Stimulated activated CD8-positive, alpha-beta memory T cell treated with anti-CD3 and anti-CD28 coated beads, Interleukin-15, amount 100 ng/mL, for 4 hours (primary cell): ENCODE data around the gene PLPP3.

Source experiments
- DNase-seq, 2 donors: peaks; one replicate each; pipeline ENCODE4 v3.0.0-alpha.2; 2020; ENCODE audit warnings: low read depth in 2 of 2

The PLPP3 gene

DNA sequence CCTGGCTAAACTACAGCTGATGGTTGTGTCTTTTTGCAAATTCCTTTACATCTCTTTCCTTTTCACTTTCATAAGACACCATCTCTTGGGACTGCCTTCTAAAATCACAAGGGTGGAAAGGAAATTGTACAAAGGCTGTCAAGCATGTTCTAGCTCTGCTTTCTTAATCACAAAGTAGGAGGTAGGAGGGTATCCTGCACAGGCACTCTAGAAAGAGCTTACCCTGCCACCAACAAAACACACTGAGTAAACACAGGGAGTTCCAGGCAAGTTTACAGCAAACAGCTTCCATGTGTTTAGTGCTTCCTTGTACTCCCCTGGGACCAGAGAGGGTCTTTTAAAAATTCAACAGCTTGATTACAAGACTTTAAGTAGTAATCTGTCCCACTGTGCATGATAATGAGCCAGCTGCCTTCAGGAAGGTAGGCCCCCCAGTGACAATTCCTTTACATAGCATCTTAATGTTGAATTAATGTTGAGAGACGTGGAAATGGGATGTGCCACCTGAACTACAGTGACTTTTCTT, 2.4 kb downstream of the PLPP3 start:
- DNase-seq = no peak

DNA sequence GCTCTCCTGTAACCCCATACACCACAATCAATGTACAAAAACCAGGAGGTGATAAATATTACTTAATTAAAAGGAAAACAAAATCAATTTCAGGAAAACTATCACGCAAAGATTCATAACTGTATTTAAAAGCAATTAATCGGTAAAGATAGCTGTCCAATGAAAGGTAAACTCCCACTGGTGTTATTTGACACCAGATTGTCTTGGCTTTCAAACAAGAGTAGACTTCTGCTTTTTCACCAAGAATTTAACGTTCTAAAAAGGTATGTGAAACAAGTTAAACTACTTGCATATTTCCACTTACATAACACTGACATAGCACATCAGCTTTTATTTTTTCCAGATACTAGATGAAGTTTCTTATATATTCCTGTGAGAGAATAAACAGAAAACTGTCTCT, 3.5 kb downstream of the PLPP3 start:
- no peak for DNase-seq

DNA sequence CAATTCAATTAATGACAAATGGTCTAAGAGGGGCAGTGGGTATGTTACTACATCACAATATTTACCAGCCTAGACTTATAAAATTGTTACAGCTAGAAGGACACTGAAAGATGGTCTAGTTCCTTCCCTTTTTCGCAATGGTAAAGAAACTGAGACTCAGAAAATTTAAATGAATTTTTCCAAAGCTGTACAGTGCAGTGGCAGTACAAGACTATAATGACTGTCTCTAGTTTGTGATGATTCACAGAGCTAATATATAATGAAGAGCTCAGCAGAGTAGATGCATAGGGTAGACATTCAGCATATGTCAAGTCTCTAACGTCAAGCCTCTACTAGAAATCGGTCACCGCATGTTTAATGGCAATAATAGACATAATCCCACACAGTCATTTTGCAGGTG, 4.6 kb downstream of the PLPP3 start:
- no peak for DNase-seq

GRCh38 chr1:56573311-56573710, 6.1 kb downstream of the PLPP3 start:
- no peak for DNase-seq

DNA sequence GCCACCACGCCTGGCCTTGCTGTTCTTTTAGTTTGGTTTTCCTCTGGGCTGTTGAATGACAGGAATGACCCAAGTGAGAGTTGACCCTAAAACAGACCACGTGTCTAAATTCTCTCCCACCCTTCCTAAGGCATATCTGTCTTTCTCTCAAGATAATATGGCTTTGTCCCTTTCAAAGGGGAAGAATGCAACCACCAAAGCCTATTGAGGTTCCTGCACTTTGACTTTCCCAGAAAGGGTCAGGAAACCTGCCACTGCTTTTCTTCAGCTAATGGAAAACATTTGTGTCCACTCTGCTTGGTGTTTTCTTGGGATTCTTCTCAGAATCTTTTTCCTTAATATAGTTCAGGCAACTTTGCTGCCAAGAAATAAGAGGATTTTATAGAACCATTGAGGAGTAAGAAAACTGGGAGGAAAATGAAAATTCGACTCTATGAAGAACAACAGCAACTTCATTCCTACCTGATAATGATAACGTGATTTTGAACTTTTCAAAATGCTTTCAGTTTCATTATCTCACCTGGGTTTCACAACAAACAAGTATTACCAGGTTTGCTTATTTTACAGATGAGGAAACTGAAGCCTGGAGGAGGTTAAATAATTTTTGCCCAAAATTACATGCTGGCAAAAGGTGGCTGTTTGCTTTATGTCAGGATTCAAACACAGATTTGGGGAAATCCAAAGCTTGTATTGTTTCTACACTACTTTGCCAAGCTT, 6.9 kb downstream of the PLPP3 start:
- no peak for DNase-seq

DNA sequence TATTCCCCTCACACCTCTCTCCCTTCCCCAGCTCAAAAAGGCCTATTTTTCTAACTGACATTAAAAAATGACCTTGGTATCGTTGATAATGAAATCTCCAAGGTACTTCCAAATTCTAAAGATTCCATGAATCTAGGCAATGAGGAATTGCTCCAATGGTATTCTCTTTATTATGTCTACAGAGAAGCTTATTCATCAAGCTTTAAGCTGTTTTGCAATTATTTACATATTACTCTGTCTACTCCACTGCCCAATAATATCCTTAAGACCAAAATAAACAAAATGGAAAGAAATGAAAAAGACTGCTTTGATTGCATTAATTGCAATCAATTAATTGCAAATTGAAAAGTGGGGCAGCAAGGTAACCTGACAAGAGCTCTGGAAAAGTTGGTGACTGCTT, 7.9 kb downstream of the PLPP3 start:
- DNase-seq = no peak

DNA sequence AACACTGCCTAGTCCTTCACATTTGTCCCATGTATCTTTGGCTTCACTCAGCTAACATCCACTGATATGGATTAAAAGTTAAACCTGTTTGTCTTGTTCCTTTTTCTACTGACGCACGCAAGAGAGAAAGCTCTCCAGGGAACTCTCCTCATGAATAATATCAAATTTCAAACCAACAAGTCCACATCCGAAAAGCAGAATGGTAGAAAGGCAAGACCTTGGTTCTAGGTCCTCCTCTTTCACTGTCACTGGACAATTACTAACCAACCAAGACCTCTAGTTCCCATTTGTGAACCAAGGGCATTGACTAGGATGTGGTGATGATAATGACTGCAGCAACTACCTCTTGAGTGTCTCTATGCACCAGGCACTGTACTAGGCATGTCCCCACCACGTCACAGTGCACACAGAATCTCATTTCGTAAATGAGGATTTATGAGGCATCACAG, 8.4 kb downstream of the PLPP3 start:
- no peak for DNase-seq

GRCh38 chr1:56569661-56570060, 9.7 kb downstream of the PLPP3 start:
- no peak for DNase-seq

GRCh38 chr1:56566994-56567393, 12.4 kb downstream of the PLPP3 start:
- no peak for DNase-seq

DNA sequence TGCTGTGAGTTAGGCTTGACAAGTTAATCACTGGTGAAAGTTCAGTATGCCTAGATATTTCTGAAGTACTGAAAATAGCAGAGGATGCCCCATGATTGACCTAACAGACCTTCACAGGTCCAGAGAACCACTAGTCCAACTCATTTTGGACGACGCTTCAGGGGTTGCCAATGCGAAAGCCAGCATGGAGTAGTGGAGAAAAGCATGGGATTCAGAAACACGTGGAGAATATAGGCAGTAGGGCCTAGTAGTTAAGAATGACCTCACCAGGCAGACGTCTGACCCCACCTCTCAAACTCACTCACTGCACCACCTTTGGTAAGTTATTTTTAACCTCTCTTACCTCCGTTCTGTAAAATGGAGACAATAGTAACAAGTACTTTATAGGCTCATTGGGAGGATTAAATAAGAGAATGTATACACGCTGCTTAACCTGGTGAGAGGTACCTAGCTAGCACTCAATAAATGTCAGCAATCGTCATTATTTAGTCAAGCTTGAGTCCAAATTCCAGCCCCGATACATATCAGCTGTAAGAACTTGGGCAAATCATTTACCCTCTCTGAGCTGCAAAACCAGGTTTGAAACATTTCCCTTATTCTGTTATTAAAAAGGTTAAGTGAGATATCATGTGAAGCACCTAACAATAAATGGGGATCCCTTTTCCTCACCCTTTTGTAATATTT, 13.2 kb downstream of the PLPP3 start:
- no peak for DNase-seq

DNA sequence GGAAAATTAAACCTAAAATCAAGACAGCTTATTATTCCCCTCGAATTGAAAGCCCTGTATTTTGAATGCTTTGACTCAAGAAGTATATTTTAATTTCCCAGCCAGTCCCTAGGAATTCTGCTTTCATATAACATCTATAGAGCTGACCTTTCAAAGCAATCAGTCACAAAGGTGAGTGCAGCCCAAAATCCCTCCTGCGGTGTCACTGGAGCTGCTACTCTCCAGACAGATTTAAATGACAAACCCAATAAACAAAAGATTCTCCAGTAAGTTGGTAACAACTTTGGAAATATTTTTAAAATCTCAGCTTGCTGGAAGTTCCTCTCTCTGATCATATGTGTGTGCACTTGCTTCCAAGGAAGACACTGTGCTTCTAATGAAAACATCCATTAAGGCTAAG, 14.7 kb downstream of the PLPP3 start:
- no peak for DNase-seq

GRCh38 chr1:56563568-56563967, 15.8 kb downstream of the PLPP3 start:
- DNase-seq = no peak

GRCh38 chr1:56562891-56563452, 16.4 kb downstream of the PLPP3 start:
- no peak for DNase-seq

DNA sequence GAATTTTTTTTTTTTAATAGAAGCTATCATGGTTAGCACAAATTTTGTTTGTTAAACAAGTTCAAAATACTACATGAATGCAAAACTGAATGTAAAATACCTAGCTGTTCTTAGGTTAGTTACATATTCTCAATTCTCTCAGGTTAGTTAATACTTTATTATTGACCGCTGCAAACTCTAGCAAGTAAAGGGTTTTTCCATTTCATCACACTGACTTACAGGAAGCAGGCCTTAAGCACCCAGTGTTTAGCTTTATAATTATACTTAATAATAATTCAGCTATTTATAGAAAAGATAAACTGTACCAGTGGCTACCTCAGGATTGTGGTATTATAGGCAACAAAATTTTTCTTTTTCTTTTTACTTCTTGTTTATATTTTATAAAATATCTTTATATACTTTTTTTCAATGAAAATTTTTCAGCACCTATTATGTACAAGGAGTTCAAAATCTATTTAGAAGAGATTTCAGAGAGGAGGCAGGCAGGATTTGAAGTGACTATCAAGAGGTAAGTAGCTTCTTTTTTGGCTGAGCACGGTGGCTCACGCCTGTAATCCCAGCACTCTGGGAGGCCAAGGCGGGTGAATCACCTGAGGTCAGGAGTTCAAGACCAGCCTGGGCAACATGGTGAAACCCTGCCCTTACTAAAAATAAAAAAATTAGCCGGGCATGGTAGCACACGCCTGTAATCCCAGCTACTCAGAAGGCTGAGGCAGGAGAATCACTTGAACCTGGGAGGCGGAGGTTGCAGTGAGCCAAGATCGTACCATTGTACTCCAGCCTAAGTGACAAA, 17.9 kb downstream of the PLPP3 start:
- DNase-seq = no peak

GRCh38 chr1:56557746-56558145, 21.6 kb downstream of the PLPP3 start:
- no peak for DNase-seq

DNA sequence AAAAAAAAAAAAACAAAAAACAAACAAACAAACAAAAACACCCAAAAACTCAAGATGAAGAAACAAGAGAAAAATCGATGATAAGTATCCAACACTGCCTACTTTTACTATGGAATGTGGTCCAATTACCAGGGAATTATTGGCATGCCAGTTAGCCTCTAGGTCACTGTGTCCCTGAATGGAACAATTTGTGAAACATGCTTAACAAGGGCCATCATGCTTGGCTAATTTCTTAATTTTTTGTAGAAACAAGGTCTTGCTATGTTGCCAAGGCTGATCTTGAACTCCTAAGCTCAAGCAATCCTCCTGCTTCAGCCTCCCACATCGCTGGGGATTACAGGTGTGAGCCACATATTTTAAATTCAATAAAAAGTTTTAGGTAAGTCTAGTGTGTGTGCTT, 23.9 kb downstream of the PLPP3 start:
- no peak for DNase-seq

GRCh38 chr1:56553046-56553445, 26.3 kb downstream of the PLPP3 start:
- no peak for DNase-seq

DNA sequence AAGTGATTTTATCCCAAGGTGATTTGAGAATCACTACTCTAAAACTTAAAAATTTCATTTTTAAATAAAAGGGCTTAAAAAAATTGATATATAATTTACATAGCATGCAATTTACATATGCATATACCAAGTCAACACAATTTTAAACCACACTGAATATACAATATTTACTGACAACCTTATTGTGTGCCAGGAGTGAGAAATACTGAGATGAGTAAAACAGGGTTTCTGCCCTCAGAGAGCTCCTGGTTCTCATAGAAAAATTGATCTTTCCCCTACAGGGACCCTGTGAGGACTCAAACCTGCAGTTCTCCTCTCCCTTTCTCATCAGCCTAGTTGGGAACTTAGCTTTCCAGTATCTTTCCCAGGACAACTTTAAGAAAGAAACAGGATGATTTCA, 27.0 kb downstream of the PLPP3 start:
- DNase-seq = no peak

GRCh38 chr1:56551691-56552090, 27.7 kb downstream of the PLPP3 start:
- no peak for DNase-seq

DNA sequence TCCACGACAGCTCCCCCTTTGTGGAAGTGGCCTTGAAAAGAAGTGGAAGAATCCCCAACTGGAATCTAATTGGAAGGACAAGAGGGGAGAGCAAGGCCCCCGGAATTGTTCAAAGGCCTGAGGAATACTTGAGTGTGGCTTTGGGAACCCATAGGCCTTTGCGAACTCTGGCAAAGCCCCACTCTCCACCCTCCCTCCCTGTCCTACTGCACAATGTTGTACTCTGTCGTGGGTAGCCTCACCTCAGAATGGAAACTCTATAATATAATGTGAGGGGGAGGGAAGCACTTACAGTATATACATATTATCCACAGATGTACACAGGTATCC, 28.5 kb downstream of the PLPP3 start:
- DNase-seq = no peak

- DNase-seq = no peak
These were observed 29.1 kb downstream of the PLPP3 start for GRCh38 chr1:56550138-56550858.

- DNase-seq = no peak
These were observed 30.8 kb downstream of the PLPP3 start for GRCh38 chr1:56548571-56548970.
